NCI-H526 treated with DMSO at 0.1 percent for 48 hours (cell line): ENCODE data around the gene CDK5.
"Not testable (repeated sequence)": the region's sequence is repeated elsewhere in the genome, so short reads cannot be mapped to it uniquely, and the experiment has no call there.

Experiments used
- DNase-seq: peaks from one replicate; lab custom pipeline; 2025; lab: John Stamatoyannopoulos, UW

Gene CDK5

DNA sequence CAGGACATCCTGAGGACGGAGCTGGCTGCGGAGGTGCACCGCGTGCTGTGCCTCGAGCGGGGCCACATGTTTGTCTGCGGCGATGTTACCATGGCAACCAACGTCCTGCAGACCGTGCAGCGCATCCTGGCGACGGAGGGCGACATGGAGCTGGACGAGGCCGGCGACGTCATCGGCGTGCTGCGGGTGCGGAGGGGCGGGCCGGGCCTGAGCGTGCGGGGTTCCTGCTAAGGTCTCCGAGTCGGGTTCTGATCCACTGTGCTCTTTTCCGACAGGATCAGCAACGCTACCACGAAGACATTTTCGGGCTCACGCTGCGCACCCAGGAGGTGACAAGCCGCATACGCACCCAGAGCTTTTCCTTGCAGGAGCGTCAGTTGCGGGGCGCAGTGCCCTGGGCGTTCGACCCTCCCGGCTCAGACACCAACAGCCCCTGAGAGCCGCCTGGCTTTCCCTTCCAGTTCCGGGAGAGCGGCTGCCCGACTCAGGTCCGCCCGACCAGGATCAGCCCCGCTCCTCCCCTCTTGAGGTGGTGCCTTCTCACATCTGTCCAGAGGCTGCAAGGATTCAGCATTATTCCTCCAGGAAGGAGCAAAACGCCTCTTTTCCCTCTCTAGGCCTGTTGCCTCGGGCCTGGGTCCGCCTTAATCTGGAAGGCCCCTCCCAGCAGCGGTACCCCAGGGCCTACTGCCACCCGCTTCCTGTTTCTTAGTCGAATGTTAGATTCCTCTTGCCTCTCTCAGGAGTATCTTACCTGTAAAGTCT, 43.8 kb downstream of the CDK5 start:
- DNase-seq = peak; percentile 81

DNA sequence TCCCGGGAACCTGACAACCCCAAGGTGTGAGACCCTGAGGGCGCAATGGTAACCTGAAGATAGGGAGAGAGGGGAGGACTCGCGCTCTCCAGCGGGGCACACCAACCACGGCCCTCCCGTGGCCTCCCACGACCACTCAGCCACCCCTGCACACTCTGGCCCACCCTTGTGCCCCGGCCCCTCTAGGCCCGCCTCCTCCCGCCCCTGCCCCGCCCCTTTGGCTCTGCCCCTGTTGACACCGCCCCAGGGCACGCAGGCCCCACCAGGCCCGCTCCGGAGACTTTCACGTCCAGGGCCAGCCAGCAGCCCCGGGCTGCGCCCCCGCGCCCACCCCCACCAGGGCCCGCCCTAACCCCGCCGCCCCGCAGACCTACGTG, 44.4 kb downstream of the CDK5 start:
- no peak for DNase-seq

DNA sequence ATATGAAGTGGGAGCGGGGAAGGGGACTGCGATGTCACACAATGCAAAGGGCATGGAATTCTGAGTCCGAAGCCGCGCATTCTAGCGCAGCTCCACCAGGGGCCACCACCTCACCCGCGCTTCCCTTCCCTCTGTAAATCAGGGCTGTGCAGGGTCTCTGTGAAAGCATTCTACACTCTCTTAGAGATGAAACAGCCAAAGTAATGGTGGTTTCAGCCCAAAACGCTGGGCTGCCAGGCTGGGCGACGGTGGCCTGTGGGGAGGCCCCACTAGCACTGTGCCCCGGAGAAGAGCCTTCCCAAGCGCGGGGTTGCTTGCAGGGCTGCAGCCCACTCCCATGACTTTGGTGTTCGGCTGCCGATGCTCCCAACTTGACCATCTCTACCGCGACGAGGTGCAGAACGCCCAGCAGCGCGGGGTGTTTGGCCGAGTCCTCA, 44.8 kb downstream of the CDK5 start:
- peak; percentile 59 for DNase-seq

DNA sequence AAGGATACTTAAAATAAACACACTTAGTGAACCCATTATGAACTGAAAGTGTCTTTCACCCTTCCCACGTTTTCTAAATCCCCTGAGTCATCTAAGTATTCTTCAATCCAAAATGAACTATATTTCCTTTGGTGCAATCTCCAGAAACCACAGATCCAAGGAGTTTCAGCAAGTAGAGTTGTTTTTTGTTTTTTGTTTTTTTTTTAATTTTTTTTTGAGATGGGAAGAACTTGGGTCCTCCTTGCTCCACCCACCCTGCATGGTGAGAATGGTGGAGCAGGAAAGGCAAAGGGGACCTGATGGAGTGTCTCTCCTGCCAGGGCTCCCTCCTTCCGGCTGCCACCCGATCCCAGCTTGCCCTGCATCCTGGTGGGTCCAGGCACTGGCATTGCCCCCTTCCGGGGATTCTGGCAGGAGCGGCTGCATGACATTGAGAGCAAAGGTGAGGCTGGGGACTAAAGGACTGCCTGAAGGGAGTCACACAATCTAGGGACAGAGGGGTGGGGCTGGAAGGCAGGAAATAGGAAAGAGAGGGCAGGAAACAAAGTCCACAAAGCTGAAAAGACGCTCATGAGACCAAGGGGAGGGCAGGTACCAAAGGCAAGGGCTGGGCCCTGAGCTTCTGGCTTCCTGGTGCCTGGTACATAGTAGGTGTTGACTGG, 45.5 kb downstream of the CDK5 start:
- DNase-seq = no peak

DNA sequence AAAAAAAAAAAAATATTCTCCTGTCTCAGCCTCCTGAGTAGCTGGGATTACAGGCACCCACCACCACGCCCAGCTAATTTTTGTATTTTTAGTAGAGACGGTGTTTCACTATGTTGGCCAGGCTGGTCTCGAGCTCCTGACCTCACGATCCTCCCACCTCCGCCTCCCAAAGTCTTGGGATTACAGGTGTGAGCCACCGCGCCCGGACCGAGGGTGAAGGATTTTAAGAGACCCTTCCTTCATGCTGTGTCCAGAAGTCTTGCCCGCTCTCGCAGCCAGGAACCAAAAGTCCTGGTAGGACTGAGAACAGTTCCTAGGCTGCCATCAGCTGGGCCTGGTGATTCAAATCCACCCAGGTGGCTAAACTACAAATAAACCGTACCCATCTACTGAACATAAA, 46.1 kb downstream of the CDK5 start:
- not testable (repeated sequence) for DNase-seq

- no peak for DNase-seq
Observed at GRCh38 chr7:151011097-151011409, 46.6 kb downstream of the CDK5 start.

GRCh38 chr7:151010307-151011096, 47.2 kb downstream of the CDK5 start:
- no peak for DNase-seq

DNA sequence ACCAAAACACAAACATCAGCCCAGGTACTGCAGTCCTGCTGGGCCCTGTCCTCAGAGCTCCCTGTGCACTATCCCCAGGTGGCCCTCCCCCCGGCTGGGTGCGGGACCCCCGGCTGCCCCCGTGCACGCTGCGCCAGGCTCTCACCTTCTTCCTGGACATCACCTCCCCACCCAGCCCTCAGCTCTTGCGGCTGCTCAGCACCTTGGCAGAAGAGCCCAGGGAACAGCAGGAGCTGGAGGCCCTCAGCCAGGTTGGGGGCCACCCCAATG, 47.7 kb downstream of the CDK5 start:
- DNase-seq = no peak

DNA sequence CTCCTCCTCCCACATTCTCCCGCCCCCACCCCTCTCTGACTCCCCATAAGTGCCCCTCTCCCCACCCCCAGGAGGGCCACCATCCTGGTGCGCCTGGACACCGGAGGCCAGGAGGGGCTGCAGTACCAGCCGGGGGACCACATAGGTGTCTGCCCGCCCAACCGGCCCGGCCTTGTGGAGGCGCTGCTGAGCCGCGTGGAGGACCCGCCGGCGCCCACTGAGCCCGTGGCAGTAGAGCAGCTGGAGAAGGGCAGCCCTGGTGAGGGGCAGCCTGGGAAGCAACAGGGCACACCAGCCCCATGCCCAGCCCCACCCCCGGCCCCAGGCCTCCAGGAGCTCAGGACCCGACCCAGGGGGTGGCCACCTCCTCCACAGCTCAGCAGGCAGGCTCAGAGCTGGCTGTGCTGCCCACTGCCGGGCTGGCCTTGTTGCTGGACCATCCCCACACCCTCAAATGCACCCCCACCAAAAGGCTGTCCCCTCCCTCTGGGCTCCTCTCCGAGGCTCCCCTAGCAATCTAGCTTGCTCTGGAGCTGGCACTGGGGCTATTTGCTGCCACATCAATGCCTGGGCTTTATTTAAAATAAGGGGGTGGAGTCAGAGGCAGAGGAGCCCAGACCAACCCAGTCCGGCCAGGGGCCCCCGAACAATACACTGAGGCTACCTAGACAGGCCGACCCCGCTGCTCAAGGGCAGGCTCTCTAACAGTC, 48.2 kb downstream of the CDK5 start:
- DNase-seq = no peak

GRCh38 chr7:151008511-151009323, 49.0 kb downstream of the CDK5 start:
- DNase-seq = no peak

DNA sequence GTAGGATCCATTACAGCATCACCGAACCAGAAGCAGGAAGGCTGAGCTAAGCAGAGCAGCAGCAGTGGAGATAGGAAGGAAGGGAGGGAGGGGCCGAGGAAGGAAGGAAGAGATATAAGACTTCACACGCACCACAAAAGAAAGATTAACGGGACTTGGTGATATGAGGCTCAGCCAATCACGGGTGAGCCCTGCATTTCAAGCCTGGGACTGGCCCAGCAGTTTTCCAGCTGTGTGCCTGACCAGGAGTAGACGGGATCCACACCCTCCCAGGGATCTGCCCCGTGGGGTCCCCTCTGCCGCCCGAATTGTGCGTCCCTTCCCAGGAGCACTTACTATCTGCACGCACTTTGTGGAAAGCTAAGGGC, 49.6 kb downstream of the CDK5 start:
- no peak for DNase-seq

DNA sequence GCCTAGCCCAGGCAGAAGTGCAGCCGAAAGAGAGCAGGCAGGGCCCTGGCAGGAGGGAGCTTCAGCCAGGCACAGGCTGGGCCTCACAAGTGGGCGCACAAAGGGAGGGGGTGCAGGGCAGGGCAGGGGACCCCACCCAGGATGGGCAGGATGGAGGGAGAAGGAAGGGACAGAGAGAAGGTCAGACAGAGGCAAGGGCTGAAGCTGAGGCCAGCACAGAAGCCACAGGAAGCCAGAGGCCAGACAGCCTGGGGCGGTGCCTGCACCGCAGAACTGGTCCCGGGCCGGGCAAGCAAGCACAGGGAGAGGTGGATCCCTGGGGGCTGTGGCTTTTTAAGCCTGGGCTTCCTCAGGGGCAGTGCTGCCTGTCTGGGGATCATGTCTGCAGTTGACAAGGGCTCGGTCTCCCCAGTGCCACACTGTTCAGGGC, 50.2 kb downstream of the CDK5 start:
- DNase-seq = no peak

- no peak for DNase-seq
Observed at GRCh38 chr7:151006590-151007300, 51.0 kb downstream of the CDK5 start.

GRCh38 chr7:151005566-151005965, 52.1 kb downstream of the CDK5 start:
- no peak for DNase-seq
